HG03439 (cell line): ENCODE measurements around the gene PLEKHG2.
A peak's percentile ranks its signal among the peaks of the same experiment; 100 is the strongest.

Source experiments
- ATAC-seq: cut with Tn5 transposase; IDR thresholded peaks from one replicate; pipeline ENCODE4 v1.9.1; 2021; ENCODE audit warnings: mild to moderate bottlenecking, moderate library complexity; ENCODE audit not compliant: unreplicated experiment

PLEKHG2 gene

DNA sequence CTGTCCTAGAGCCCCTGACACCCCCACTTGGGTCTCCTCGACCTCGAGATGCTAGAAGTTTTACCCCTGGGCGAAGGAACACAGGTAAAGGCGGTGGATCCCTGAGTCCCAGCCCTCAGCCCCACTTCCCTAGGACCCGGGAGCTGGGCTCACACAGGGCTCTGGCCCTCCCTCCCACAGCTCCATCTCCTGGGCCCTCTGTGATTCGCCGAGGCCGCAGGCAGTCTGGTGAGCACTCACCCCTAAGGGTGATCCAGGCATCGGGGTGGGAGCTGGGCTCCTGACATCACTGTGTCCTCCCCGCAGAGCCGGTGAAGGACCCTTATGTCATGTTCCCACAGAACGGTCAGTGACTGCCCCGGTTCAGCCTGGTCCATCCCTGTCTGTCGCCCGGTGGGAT, 8.3 kb downstream of the PLEKHG2 start:
- ATAC-seq = no peak

- ATAC-seq = no peak
Measured at GRCh38 chr19:39422020-39422419, 9.6 kb downstream of the PLEKHG2 start.

DNA sequence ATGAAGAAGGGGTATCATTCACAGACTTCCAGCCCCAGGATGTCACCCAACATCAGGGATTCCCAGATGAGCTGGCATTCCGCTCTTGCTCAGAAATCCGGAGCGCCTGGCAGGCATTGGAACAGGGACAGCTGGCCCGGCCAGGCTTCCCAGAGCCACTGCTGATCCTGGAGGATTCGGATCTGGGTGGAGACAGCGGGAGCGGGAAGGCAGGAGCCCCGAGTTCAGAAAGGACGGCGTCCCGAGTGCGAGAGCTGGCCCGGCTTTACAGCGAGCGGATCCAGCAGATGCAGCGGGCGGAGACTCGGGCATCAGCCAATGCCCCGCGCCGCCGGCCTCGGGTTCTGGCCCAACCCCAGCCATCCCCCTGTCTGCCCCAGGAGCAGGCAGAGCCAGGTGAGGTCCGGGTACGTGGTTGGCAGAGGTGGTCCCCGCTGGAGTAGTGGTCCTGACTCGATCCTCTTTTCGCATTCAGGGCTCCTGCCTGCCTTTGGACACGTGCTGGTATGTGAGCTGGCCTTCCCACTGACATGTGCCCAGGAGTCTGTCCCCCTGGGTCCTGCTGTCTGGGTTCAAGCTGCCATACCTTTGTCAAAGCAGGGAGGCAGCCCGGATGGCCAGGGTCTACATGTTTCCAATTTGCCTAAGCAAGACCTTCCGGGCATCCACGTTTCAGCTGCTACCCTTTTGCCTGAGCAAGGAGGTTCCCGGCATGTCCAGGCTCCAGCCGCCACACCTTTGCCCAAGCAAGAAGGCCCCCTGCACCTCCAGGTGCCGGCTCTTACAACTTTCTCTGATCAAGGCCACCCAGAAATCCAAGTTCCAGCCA, 11.0 kb downstream of the PLEKHG2 start:
- no peak for ATAC-seq

- no peak for ATAC-seq
Measured at GRCh38 chr19:39424934-39425333, 12.5 kb downstream of the PLEKHG2 start.

GRCh38 chr19:39425744-39426143, 13.3 kb downstream of the PLEKHG2 start:
- ATAC-seq = no peak

GRCh38 chr19:39426170-39426569, 13.7 kb downstream of the PLEKHG2 start:
- no peak for ATAC-seq

DNA sequence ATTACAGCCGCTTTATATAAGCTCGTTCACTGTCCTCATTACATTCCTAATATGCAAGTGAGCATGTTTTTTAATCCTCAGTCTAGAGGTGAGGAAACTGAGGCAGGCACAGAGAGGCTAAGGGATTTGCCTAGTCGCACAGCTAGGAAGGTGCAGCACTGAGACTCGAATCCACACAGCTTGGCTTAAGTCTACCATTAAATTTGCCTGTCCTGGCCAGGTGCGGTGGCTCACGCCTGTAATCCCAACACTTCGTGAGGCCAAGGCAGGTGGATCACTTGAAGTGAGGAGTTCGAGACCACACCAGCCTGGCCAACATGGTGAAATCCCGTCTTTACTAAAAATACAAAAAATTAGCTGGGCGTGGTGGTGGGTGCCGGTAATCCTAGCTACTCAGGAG, 15.2 kb downstream of the PLEKHG2 start:
- no peak for ATAC-seq

GRCh38 chr19:39428283-39429112, 16.0 kb downstream of the PLEKHG2 start:
- no peak for ATAC-seq

GRCh38 chr19:39430675-39431593, 18.5 kb downstream of the PLEKHG2 start:
- peak; percentile 45 for ATAC-seq

GRCh38 chr19:39432677-39433025, 20.2 kb downstream of the PLEKHG2 start:
- ATAC-seq = no peak

DNA sequence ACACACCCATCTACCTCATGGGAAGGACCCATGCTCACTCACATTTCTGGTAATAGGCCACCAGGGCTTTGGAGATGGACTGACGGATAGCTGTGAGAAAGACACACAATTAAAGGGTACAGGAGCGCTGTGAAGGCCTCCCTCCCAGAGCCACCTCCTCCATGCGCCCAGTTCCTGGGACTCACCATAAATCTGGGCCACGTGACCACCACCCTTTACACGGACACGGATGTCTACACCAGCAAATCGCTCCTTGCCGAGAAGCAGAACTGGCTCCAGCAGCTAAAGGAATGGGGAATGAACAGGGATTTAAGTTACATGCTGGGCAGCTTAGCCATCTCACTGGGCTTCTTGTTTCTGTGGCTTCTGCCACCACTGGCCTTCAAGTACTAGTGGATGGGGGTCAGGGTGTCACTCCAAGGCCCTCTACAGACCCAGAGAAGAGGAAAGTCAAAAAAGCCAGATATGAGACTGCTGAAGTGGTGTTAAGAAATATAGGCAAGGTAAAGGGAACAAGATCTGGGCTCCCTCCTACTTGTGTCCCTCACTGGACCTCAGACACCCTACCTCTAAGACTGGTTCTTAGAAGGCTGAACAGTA, 21.1 kb downstream of the PLEKHG2 start:
- no peak for ATAC-seq

GRCh38 chr19:39434123-39435076, 21.9 kb downstream of the PLEKHG2 start:
- no peak for ATAC-seq

GRCh38 chr19:39435499-39436349, 23.3 kb downstream of the PLEKHG2 start, which contains the start of gene RPS16:
Gene RPS16 (minus strand): TSS chr19:39435949. CDS start chr19:39435895, 54 bp downstream.
- ATAC-seq = peak; percentile 75

GRCh38 chr19:39436350-39436716, 23.9 kb downstream of the PLEKHG2 start:
- ATAC-seq = no peak

DNA sequence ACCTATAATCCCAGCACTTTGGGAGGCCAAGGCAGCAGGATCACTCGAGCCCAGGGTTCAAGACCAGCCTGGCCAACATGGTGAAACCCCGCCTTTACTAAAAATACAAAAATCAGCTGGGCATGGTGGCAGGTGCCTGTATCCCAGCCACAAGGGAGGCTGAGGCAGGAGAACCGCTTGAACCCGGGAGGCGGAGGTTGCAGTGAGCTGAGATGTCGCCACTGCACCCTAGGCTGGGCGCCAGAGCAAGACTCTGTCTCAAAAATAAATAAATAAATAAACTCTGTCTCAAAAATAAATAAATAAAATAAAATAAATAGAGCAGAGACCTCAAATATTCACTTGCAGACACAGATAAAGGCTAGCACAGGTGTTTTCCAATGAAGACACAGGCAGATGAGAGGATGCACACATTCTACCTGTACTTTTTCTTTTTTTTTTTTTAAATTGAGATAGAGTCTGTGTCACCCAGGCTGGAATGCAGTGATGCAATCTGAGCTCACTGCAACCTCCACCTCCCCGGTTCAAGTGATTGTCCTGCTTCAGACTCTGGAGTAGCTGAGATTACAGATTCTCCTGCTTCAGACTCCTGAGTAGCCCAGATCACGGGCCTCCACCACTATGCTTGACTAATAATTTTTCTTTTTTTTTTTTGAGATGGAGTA, 25.9 kb downstream of the PLEKHG2 start:
- ATAC-seq = no peak

DNA sequence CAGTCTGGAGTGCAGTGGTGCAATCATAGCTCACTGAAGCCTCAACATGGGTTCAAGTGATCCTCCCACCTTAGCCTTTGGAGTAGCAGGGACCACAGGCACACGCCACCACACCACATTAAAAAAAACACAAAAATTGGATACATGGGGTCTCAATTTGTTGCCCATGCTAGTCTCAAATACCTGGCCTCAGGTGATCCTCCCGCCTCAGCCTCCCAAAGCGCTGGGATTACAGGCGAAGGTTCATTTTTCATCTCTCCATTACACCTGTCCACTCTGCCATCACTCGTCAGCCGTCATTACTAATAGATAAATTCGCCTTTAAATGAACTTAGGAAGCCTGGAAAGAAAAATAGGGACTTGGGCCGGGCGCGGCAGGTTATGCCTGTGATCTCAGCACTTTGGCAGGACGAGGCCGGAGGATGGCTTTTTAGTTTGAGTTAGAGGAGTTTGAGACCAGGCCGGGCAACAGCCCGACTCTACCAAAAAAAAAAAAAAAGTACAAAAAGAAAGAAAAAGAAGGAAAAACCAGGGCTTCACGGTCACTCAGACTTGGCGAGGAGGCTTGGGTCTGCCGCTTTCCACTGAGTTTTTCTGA, 32.2 kb downstream of the PLEKHG2 start:
- no peak for ATAC-seq

DNA sequence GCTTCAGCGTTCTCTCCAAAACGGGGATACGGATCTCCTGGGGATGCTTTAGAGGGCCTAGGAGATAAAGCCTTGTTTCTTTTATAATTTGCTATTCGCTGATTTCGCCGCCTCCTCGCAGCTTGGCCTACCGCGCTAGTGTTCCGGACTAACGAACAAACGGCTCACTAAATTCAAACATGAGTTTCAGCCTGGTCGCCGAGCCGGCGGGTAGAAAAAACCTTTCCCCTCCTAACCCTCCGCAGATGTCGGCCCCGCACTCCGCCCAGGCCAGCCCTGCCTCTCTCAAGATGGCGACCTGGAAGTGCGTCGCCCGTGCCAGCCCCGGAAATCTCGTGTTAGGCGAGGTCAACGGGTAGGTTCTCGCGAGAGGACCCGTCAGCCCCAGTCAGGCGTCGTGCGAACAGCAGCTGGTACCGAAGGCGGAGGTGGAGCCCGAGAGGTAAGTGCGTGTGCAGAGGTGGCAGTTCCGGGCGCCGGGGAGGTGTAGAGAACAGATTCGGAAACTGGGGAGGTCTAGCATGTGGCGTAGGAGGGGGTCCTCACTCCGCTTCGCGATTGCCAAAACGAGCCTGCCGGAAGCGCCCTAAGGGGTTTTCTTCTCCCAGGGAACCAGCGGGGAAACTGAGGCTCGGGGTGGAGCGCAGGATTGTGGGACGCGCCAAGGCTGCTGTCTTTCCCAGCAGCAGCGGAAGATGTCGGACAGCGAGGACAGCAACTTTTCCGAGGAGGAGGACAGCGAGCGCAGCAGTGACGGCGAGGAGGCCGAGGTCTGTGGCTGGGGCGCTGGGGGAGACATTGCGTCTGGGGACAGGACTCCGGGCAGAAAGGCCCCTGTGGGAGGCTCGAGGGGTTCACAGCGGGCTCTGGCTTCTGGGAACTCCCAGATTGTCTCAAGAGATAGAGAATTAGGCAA, 33.0 kb downstream of the PLEKHG2 start, which contains the start of gene SUPT5H:
Gene SUPT5H (plus strand): TSS at position 387 of the 916 bp plus-strand sequence. CDS start 309 bp downstream, at position 696.
- peak; percentile 78 for ATAC-seq
